Activated effector memory CD4-positive, alpha-beta T cell treated with Interleukin-2 at 50 U/mL for 16 hours (primary cell): ENCODE results near the gene GABARAPL1.
"Not testable (repeated sequence)": the region's sequence is repeated elsewhere in the genome, so short reads cannot be mapped to it uniquely, and the experiment has no call there.

Experiments
- DNase-seq: peaks from one replicate; pipeline ENCODE4 v3.0.0-alpha.2; 2020

GABARAPL1 gene

DNA sequence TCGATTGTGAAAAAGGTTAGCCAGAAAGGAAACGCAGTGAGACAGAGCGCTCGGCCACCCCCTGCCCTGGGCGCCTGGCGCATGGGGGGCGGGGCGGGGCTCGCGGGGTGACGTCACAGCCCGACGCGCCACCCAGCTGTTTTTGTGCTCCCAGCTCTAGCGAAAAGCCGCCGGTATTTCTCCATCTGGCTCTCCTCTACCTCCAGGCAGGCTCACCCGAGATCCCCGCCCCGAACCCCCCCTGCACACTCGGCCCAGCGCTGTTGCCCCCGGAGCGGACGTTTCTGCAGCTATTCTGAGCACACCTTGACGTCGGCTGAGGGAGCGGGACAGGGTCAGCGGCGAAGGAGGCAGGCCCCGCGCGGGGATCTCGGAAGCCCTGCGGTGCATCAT lies at the start of gene GABARAPL1:
Gene GABARAPL1 (plus strand): TSS at position 139 of the 393 bp plus-strand sequence. CDS start 253 bp downstream, at position 392.
- peak; percentile 74 for DNase-seq

DNA sequence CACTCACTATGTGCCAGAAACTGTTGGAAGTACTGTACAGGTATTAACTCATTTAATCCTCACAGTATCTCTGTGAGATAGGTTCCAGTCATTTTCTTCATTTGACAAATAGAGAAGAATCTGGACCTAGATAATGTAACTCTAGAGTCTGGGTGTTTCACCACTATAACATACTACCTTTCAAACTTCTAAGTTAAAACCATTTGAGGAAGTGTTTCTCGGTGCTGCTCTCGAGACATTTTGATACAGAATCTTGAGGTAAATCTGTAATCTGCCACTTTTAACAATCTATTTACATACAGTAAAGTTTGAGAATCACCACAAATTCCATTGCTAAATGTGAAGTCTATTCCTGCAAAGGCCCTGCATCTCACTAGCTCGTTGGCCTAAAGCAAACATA lies 49.6 kb upstream of the GABARAPL1 start:
- no peak for DNase-seq

DNA sequence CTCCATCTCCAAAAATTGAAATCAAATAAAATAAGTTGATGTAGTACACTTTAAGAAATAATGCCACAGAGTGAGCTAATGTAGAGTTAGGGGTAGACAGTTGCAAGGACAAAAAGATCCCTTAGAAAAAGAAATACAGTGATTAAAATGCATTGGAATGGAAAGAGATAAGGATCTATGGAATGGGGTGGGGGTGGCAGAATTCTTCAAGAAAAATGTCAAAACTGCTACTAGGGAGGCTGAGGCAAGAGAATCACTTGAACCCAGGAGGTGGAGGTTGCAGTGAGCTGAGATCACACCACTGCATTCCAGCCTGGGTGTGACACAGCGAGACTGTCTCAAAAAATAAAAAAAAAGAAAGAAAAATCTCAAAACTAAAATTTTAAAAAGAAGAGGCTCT lies 47.3 kb upstream of the GABARAPL1 start:
- DNase-seq: no peak

DNA sequence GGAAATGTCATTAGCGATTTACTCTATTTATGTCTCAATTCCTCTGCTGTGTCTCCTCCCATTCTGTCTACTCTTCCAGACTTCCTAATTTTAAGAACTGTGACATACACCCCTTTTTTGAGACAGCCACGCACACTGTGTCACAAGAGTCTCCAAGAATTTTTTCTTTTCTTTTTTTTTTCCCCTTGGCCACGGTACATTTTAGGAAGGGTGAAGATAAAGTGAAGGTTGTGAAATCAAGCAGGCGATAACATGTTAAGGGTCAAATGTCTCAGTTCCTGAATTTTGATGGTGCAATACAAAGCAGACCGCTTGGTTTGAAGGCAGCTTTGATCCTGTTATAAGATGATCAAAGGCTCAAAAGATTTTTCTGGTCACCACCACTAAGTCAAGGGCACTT lies 45.1 kb upstream of the GABARAPL1 start:
- DNase-seq: no peak

DNA sequence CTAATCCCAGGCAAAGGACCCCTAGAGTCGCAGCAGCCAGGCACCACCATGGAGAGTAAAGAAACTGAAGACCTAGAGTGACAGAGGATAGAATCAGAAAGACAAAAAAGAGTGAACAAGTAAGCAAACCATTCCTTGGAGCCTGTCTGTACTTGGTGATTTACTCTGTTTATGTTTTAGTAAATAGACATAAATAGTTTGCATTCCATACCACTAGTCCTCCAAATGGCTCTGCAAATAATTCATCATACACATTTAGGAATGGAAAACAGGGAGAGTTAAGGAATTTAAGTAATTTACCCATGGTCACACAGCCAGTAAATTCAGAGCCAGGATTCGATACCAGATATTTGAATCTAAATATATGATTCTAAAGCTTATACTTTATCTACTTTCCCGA lies 43.6 kb upstream of the GABARAPL1 start:
- no peak for DNase-seq

DNA sequence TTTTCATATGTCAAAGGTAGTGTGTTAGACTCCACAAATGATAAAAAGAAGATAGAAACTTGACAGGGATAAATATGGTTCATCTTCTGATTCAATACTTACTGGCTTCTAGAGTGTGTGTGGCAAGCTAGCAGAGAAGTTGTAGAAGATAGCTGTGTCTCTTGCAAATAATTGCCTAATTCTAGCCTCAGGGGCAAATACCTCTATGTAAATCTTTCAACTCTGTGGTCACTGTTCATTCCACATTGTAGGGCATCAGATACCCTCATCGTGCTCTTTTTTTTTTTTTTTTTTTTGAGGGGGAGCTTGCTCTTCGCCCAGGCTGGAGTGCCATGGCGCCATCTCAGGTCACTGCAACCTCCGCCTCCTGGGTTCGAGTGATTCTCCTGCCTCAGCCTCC lies 42.5 kb upstream of the GABARAPL1 start:
- no peak for DNase-seq

DNA sequence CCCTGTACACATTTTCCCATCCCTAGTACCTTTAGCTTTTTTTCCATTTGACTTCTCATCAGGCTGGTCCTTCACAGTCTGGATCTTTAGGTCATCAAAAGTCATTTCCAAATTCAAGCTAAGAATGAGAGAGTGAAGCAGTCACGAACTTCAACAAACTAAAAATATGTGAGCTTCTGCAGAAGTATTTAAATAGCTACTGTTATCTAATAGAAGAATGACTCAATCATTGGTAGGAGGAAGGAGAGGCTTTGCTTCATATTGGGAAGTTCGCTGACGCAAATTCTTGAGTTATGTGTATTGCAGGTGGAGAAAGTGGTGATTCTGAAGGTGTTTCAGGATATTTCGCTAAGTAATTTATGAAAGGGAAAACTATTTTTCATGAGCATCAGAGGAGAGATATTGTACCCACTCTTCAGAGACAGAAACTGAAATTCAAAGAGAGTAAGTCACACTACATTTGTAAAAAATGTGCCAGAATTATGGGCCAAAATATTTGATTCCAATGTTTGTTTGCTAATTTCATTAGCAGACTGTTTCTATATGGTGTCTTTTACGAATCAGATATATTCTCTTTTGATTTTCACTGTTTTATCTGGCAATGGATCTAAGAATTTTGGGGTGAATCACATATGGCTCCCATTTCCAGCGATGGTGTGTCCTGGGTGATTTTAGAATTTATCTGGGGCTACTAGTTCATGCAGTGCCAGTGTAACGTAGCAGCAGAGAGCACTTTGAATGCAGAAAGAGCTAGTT lies 40.5 kb upstream of the GABARAPL1 start, which contains the start of gene OLR1:
Gene OLR1 (minus strand): TSS at position 160 of the 756 bp plus-strand sequence. CDS start 55 bp downstream, at position 105.
- no peak for DNase-seq

DNA sequence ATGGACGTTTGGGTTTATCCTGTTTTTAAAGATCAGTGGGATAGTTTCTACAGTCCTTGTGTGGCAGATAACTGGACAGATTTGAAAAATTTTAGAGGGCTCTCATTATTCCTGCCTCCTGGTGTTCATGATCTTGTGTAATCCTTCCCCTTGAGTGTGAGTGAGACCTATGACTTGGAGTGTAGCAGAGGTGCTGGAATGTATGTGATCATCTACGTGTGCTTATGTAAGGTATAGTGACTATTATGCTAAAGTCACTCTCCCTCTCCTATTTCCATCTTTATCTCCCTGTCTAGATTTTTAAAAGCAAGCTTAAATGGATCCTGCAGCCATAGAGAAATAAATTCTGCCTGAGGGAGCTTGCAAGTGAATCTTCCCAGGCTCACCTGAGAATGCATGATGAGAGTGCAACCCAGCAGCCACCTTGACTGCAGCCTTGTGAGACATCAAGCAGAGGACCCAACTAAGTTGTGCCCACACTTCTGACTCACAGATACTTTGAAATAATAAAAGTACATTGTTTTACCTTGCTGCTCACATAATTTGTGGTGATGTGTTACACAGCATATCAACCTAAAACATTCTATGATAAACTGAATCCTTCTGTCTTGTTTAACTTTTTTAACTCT lies 37.6 kb upstream of the GABARAPL1 start:
- no peak for DNase-seq

DNA sequence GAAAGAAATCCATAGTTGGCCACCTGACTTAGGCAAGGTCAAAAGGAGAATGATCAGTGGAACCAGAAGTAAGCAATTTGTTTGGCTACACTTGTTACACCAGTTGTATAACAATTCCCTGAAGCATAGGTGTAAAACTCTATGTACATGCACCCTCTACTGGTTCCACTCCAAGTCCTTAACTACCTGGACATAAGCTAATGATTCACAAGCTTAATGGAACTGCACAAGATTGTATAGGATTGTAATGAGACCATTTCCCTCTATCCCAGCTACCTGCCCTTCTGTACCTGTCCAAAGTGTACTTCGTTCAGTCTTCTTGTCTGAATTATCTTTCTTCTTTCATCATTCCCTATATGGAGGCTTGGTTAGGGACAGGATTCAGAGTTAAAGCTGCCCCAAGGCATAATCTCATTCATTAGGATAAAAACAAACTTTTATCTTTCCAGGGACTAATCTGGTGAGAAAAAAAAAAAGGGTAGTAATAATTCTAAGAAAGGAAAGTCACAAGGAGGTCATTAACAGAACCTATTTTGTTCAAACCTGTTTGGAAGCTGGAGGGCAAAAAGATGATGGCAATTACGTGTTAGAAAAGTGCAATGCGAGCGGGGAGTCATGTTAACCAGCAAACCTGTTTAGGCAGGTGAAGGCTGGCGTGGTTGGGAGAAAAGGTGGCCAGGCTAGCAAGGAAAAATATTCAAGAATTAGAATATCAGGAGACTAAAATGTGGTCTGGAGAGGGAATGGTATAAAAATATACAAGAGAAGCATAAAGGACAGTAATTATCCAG lies 36.6 kb upstream of the GABARAPL1 start:
- no peak for DNase-seq

DNA sequence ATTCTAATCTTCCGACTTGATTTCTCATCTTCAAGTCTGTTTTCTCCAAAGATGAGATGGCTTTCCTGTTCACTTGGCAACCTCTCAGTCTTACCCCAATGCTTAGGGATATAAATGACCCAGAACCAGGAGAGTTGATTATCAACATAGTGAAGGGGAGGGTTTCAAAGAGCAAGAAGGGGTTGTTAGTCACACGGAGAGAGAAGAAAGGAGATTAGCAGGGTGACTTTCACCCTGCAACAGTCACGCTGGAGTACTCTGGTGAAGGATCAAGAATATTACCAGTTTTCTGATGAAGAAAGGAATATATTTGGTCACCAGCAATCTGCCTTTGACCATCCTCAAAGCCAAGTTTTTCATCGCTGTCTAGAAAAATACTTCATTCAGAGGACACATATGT lies 33.9 kb upstream of the GABARAPL1 start, which contains the start of gene TMEM52B:
Gene TMEM52B (plus strand): TSS at position 212 of the 400 bp plus-strand sequence. CDS start 543 bp downstream, outside the sequence.
- DNase-seq: no peak

DNA sequence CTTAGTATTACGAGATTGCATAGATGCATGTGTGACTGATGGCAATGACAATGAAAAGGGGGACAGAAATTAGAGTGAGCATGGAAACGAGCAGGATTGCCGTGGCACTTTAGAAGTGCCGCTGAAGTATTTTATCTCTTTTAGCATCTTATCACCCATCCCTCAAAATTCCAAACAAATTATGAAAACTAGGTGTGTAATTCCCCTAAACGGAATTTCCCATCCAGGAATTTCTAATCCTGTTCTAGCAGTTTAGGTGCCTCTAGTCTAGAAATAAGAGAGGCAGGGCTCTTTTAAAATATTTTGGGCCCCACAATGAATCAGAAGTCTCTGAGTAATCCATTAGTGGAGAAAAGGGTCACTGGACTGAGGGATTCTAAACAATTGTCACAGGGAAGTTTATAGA lies 32.9 kb upstream of the GABARAPL1 start:
- DNase-seq: no peak

DNA sequence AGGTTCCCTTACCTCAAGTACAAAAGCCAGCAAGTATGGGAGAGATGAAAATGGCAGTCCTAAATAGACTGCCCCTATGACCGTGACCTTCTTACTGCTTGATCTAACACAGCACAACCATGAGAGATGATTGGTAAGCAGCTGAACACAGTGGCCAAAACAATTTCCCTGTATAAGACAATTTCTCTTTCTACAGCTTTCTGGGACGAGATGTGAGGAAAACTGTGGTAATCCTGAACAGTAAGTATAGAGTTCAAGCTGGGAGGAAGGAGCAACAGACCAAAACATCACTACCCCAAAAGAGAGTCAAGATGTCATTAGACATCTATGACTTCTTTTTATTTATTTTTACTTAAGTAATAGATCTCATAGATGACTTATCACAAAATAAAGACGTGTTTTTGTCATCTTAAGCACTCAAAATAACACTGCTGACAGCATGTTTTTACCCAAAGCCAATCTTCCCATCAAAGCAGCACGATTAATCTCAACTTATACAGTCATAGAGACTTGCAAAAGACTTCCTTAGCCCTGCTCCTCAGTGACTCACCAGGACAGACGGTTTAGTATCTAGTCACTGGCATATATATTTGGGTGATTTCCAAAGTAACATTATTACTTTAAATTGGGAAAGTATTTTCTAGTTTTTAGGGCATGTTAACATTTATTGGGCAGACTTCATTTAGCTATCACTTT lies 30.2 kb upstream of the GABARAPL1 start:
- DNase-seq: no peak

DNA sequence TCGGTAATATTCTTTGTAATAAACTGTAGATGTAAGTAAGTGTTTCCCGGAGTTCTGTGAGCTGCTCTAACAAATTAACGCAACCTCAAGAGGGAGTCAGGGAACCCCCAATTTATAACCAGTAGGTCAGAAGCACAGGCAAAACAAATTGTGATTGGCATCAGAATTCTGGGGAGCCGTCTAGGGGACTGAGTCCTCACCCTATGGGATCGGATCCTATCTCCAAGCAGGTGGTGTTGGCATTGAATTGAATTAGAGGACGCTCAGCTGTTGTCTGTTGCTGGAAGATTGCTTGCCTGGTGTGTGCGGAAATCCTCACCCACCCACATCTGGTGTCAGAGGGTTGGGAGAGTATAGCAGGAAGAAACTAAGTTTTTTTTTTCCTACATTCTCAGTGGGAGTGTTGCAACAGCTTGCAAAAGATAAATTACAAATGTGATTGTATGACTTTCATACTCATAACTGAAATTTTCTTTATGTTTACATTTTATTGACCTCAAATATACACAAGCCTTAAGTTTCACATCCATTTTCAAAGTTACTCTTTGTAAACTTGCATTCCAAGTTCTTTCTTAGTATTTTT lies 28.3 kb upstream of the GABARAPL1 start:
- no peak for DNase-seq

DNA sequence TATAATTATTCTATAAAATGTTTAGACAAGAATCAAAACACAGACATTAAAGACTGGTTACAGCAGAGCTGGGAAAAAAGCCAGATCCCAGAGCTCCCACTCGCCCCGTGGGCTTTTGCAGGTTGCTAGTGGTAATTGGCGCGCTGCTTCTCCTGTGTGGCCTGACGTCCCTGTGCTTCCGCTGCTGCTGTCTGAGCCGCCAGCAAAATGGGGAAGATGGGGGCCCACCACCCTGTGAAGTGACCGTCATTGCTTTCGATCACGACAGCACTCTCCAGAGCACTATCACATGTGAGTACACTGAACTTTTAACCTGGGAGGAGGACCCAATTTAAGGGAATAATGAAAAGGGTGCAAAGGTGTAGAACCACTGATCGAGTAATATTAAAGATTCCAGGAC lies 26.4 kb upstream of the GABARAPL1 start:
- no peak for DNase-seq

DNA sequence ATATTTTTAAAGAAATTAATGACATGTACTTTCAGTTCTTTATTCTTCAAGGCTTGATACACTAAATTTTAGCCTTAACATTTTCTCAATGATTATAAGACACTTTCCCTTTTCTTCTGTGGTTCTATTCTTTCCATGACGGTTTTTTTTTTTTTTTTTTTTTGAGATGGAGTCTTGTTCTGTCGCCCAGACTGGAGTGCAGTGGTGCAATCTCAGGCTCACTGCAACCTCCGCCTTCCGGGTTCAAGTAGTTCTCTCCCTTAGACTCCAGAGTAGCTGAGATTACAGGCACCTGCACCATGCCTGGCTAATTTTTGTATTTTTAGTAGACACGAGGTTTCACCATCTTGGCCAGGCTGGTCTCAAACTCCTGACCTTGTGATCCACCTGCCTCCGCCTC lies 25.7 kb upstream of the GABARAPL1 start:
- not testable (repeated sequence) for DNase-seq

DNA sequence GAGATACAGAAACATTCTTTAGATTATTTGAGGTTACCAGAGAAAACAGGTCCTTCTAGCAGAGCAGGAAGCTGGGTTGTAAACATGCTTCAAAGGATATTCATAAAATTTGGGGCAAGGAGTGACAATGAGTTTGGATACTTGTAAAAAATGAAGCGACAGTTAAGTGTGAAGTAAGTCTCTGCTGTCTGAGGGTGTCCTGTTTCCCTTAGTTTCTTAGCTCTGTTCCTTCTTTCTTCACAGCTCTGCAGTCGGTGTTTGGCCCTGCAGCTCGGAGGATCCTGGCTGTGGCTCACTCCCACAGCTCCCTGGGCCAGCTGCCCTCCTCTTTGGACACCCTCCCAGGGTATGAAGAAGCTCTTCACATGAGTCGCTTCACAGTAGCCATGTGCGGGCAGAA lies 23.0 kb upstream of the GABARAPL1 start:
- DNase-seq: no peak

DNA sequence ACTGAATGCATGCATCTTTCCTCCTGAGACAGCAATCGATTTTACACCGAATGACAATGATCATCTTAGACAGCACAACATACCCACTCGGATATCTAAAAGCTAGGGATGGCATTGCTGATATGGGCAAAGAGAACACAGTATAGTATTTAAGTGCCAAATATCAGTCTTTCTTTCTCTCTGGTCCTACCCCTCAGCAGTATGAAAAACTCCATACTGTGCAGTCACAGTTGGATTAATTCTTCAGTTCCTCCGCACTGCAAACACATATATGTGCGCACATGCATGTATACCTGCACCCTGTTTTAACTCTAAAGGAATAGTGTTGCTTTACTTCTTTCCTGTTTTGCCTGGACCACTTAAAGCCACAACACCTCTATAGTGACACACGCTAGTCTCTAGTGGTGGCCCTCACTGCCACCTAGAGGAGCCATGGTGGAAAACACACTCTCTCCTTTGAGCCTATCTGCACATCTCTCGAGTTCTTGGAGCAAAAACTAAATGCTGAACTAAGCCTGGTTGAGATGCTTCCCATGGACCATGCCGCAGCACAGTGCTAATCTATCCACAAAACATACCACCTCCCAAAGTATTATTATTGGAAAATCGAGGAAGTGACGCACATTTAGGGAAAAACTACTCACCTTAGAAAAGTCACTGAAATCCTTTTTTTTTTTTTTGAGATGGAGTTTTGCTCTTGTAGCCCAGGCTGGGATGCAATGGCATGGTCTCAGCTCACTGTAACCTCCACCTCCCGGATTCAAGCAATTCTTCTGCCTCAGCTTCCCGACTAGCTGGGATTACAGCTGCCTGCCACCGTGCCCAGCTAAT lies 21.9 kb upstream of the GABARAPL1 start:
- peak; percentile 34 for DNase-seq

DNA sequence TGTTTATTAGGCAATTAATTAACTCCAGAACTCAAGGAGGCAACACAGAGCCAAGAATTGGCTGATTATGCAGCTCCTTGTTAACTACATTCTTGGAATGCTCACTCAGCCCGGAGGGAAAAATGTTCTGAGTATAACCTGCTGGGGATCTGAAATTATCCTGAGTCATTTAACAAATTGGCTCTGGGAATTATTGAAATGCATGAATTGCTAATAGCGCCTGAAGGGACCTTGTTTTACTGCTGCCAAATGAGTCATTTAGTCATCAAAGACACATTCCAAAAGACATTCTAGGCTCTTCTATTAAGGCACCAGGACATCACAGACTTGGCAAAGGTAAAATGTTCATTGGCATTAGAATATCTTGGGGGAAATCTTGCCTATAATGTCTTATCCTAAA lies 20.8 kb upstream of the GABARAPL1 start:
- DNase-seq: no peak

DNA sequence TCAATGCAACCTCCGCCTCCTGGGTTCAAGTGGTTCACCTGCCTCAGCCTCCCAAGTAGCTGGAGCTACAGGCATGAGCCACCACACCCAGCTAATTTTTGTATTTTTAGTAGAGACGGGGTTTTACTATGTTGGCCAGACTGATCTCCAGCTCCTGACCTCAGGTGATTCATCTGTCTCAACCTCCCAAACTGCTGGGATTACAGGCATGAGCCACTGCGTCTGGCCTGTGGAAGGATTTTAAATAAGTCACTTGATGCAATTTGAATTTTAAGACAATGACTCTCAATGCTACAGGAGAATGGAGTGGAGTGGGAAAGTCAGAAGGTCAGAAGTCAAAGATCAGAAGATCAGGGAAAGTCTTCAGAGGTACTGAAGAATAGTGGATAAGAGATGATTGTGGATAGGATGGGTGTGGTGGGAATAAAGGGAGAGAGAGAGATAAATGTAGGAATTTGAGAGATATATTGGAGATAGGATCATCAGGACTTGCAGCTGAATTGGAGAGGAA lies 18.5 kb upstream of the GABARAPL1 start:
- DNase-seq: no peak

DNA sequence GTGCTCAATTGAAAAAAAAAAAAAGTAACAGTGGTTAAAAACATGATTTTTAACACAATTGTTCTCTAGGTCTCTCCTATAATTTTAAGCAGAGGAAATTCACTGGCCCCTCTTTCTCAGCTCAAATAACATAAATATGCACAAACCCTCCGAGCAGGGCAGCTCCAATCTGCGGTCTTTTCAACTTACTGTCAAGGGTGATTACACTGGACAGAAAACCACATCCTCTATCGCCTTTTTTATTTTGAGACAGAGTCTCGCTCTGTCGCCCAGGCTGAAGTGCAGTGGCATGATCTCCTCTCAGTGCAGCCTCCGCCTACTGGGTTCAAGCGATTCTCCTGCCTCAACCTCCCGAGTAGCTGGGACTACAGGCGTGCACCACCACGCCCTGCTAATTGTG lies 16.5 kb upstream of the GABARAPL1 start:
- no peak for DNase-seq

DNA sequence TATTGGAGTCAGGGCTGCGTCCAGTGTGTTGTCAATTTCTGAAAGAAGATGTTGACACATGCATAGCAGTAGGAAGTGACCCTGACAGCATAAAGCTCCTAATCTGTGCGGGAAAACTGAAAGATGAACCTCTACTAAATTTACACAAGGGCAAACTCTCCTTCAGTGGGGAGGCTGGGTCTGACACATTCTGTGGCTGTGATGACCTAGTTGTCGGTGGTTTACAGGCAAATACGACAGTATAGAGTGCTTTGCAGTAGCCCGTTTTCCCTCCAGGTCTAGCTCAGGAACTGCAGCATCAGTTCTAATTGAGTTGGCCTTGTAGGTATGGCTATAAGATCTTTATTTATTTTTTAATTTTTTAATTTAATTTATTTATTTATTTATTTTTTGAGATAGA lies 14.8 kb upstream of the GABARAPL1 start:
- no peak for DNase-seq
